Neural progenitor cell (in vitro differentiated cells): ENCODE measurements around the gene RALGDS. TPM values are rescaled to one million over a fixed set of nuclear protein-coding genes. Genes with fewer than 3 reads are reported as not detected.

Experiments used
- DNase-seq: peaks from one replicate; pipeline ENCODE4 v3.0.0-alpha.2; 2016; ENCODE audit warnings: low spot score
- H2AFZ ChIP-seq: fragments of 200-600 bp; sonication (generic); replicated peaks from 2 replicates; pipeline ENCODE4 v1.6.1; 2016; ENCODE audit warnings: antibody characterized with exemption
- H3F3A ChIP-seq: fragments of 200-600 bp; sonication (generic); 2 replicates; pipeline ENCODE4 v1.6.1; 2016; ENCODE audit warnings: antibody characterized with exemption, low read depth
- H3K27ac ChIP-seq: fragments of 200-600 bp; sonication (generic); 2 replicates; pipeline ENCODE4 v1.5.1; 2016; ENCODE audit warnings: mild to moderate bottlenecking
- H3K27me3 ChIP-seq: fragments of 200-600 bp; sonication (generic); 2 replicates; pipeline ENCODE4 v1.6.1; 2016; ENCODE audit warnings: mild to moderate bottlenecking, moderate library complexity
- H3K36me3 ChIP-seq: fragments of 200-600 bp; sonication (generic); 2 replicates; pipeline ENCODE4 v1.5.1; 2016
- H3K4me1 ChIP-seq: fragments of 200-600 bp; sonication (generic); 2 replicates; pipeline ENCODE4 v1.6.1; 2016; ENCODE audit warnings: mixed run types
- H3K4me2 ChIP-seq: fragments of 200-600 bp; sonication (generic); 2 replicates; pipeline ENCODE4 v1.6.1; 2016
- H3K4me3 ChIP-seq: fragments of 200-600 bp; sonication (generic); 2 replicates; pipeline ENCODE4 v1.5.1; 2016
- H3K79me2 ChIP-seq: fragments of 200-600 bp; sonication (generic); 2 replicates; pipeline ENCODE4 v1.6.1; 2016; ENCODE audit warnings: low read depth
- H3K9ac ChIP-seq: fragments of 200-600 bp; sonication (generic); 2 replicates; pipeline ENCODE4 v1.6.1; 2016
- H3K9me3 ChIP-seq: fragments of 200-600 bp; sonication (generic); 2 replicates; pipeline ENCODE4 v1.5.1; 2016; ENCODE audit warnings: low read depth
- H4K20me1 ChIP-seq: fragments of 200-600 bp; sonication (generic); 2 replicates; pipeline ENCODE4 v1.6.1; 2016; ENCODE audit warnings: low read depth
- H3K27ac Mint-ChIP-seq: 3 replicates; pipeline ENCODE4 v1.8.0; 2021; ENCODE audit warnings: mixed read lengths
- H3K27me3 Mint-ChIP-seq: 2 replicates; pipeline ENCODE4 v1.8.0; 2022; ENCODE audit warnings: low read depth, mild to moderate bottlenecking, inconsistent platforms, moderate library complexity, mixed read lengths; ENCODE audit not compliant: insufficient read depth
- H3K36me3 Mint-ChIP-seq: 3 replicates; pipeline ENCODE4 v1.8.0; 2021; ENCODE audit warnings: mixed read lengths
- H3K4me1 Mint-ChIP-seq: 3 replicates; pipeline ENCODE4 v1.8.0; 2021; ENCODE audit warnings: mixed read lengths
- H3K4me3 Mint-ChIP-seq: 3 replicates; pipeline ENCODE4 v1.8.0; 2021; ENCODE audit warnings: mild to moderate bottlenecking, moderate library complexity, mixed read lengths
- H3K9me3 Mint-ChIP-seq: 3 replicates; pipeline ENCODE4 v1.8.0; 2020; ENCODE audit warnings: mixed read lengths
- CTCF ChIP-seq: fragments of 200-600 bp; sonication (generic); IDR thresholded peaks from 2 replicates; pipeline ENCODE4 v1.5.1; 2017; ENCODE audit warnings: antibody characterized with exemption, mild to moderate bottlenecking
- EZH2 ChIP-seq: fragments of 200-600 bp; sonication (generic); IDR thresholded peaks from 2 replicates; pipeline ENCODE4 v1.6.1; 2017; ENCODE audit warnings: antibody characterized with exemption, mild to moderate bottlenecking, moderate library complexity
- EZH2phosphoT487 ChIP-seq: fragments of 200-600 bp; sonication (generic); IDR thresholded peaks from 2 replicates; pipeline ENCODE4 v1.6.1; 2017; ENCODE audit warnings: antibody characterized with exemption
- total RNA-seq: library from RNA; depleted of rRNA; stranded (reverse); fragments of >200 nt; gene quantifications from 2 replicates; pipeline ENCODE4 v1.2.3, GENCODE V29; 2015; ENCODE audit warnings: low replicate concordance

Gene RALGDS
- total RNA-seq, 1 donor from 2014 or later: 24.1 TPM

GRCh38 chr9:133080161-133080560 lies 40.9 kb downstream of the RALGDS start:
- Mint-ChIP-seq H3K27ac (no peak overlapping the region), H3K4me1 (peaks cover 3% of the 10 kb centered on the region), H3K9me3 (no peaks in the 10 kb centered on the region), H3K27me3 (peaks cover 2% of the 10 kb centered on the region), H3K36me3 (no peaks in the 10 kb centered on the region), H3K4me3 (no peak overlapping the region)
- Histone ChIP-seq H3F3A (no peaks in the 10 kb centered on the region), H3K27me3 (no peaks in the 10 kb centered on the region), H4K20me1 (no peaks in the 10 kb centered on the region), H3K36me3 (no peaks in the 10 kb centered on the region), H3K9me3 (no peaks in the 10 kb centered on the region), H3K9ac (no peak overlapping the region), H3K4me2 (peak overlapping the region; percentile 17), H2AFZ (no peak overlapping the region), H3K79me2 (no peaks in the 10 kb centered on the region), H3K4me1 (peaks cover 7% of the 10 kb centered on the region), H3K27ac (no peak overlapping the region), H3K4me3 (no peak overlapping the region)
- peak; percentile 50 for DNase-seq
- TF ChIP-seq EZH2: no peak
- no peak for TF ChIP-seq CTCF

- Histone ChIP-seq H3F3A (no peaks in the 10 kb centered on the region), H3K36me3 (no peaks in the 10 kb centered on the region), H3K4me1 (peaks cover 7% of the 10 kb centered on the region), H3K9ac (no peak overlapping the region), H3K9me3 (no peaks in the 10 kb centered on the region), H4K20me1 (no peaks in the 10 kb centered on the region), H3K4me2 (no peak overlapping the region), H3K27ac (no peak overlapping the region), H3K27me3 (no peaks in the 10 kb centered on the region), H3K79me2 (no peaks in the 10 kb centered on the region), H3K4me3 (no peak overlapping the region), H2AFZ (no peak overlapping the region)
- no peak for DNase-seq
- Mint-ChIP-seq H3K36me3 (no peaks in the 10 kb centered on the region), H3K9me3 (no peaks in the 10 kb centered on the region), H3K27me3 (peaks cover 2% of the 10 kb centered on the region), H3K4me3 (no peak overlapping the region), H3K4me1 (peaks cover 3% of the 10 kb centered on the region), H3K27ac (no peak overlapping the region)
- TF ChIP-seq EZH2 (no peak), CTCF (no peak), EZH2phosphoT487 (no peak)
These were observed 42.6 kb downstream of the RALGDS start for GRCh38 chr9:133078486-133078885.

GRCh38 chr9:133076691-133077090 lies 44.3 kb downstream of the RALGDS start:
- Histone ChIP-seq H3K4me3 (no peak overlapping the region), H3K9me3 (no peaks in the 10 kb centered on the region), H3K27me3 (no peaks in the 10 kb centered on the region), H3F3A (no peaks in the 10 kb centered on the region), H4K20me1 (no peaks in the 10 kb centered on the region), H3K79me2 (no peaks in the 10 kb centered on the region), H3K4me1 (peaks cover 7% of the 10 kb centered on the region), H3K36me3 (no peaks in the 10 kb centered on the region), H3K27ac (no peak overlapping the region), H2AFZ (no peak overlapping the region), H3K9ac (no peak overlapping the region), H3K4me2 (no peak overlapping the region)
- H3K4me1 Mint-ChIP-seq: peaks cover 3% of the 10 kb centered on the region
- H3K9me3 Mint-ChIP-seq: no peaks in the 10 kb centered on the region
- H3K36me3 Mint-ChIP-seq: peaks cover 2% of the 10 kb centered on the region
- TF ChIP-seq EZH2 (no peak), EZH2phosphoT487 (no peak), CTCF (no peak)
- DNase-seq: no peak
- no peak overlapping the region for H3K27ac Mint-ChIP-seq
- peaks cover 2% of the 10 kb centered on the region for H3K27me3 Mint-ChIP-seq
- H3K4me3 Mint-ChIP-seq: no peak overlapping the region
